ENCODE measurements around the gene PDCD6IP. TPM values are rescaled to one million over a fixed set of nuclear protein-coding genes. Genes with fewer than 3 reads are reported as not detected.

PDCD6IP gene
- total and polyA plus RNA-seq, 2 donors from 2014 or later: 47.2 to 240 TPM

GRCh38 chr3:33883951-33884561, 85.6 kb downstream of the PDCD6IP start:
- Histone ChIP-seq H3K9ac (ENCODE audit: low read length in 3 of 3) (peak overlapping the region in 1 of 3 donors; percentile 21), H3K4me3 (ENCODE audit: low read length in 3 of 3) (peak overlapping the region in 2 of 3 donors; percentile 47 to 51), H3K36me3 (ENCODE audit: control insufficient read depth in 2 of 3, insufficient read depth in 3 of 3, low read length in 3 of 3) (no peaks in the 10 kb centered on the region), H3K27ac (ENCODE audit: low read depth in 2 of 2, low read length in 2 of 2) (no peak overlapping the region), H3K27me3 (ENCODE audit: control insufficient read depth, insufficient read depth, low read length) (no peaks in the 10 kb centered on the region), H3K4me1 (ENCODE audit: control insufficient read depth in 2 of 3, insufficient read depth in 2 of 3, low read depth in 1 of 3, low read length in 3 of 3) (peaks cover 0 to 8% (median 3%) of the 10 kb centered on the region in 3 donors), H3K9me3 (ENCODE audit: control insufficient read depth in 2 of 3, insufficient read depth in 1 of 3, low read length in 3 of 3) (no peaks in the 10 kb centered on the region)
- intact Hi-C loops (cut with DNase I): loop anchor here (10.0 kb wide), 1 partner anchor 801 kb away; no protein-coding TSS in a partner anchor
- peak; percentile 40 for TF ChIP-seq CTCF (IDR thresholded peaks at IDR 0.05; ENCODE audit: borderline replicate concordance, extremely low read depth, insufficient read depth)
- DNase-seq (peak in 3 of 5 donors; percentile 58 to 68 (median 60)), FAIRE-seq (no peak)

GRCh38 chr3:33884701-33885100, 86.3 kb downstream of the PDCD6IP start:
- H3K4me1 ChIP-seq (ENCODE audit: control insufficient read depth in 2 of 3, insufficient read depth in 2 of 3, low read depth in 1 of 3, low read length in 3 of 3): peaks cover 0 to 8% (median 3%) of the 10 kb centered on the region in 3 donors
- FAIRE-seq (no peak), DNase-seq (no peak)
- no peak for TF ChIP-seq CTCF (IDR thresholded peaks at IDR 0.05; ENCODE audit: borderline replicate concordance, extremely low read depth, insufficient read depth)
- H3K27me3 ChIP-seq (ENCODE audit: control insufficient read depth, insufficient read depth, low read length): no peaks in the 10 kb centered on the region
- H3K9ac ChIP-seq (ENCODE audit: low read length in 3 of 3): no peak overlapping the region
- intact Hi-C loops (cut with DNase I): loop anchor here (10.0 kb wide), 1 partner anchor 800 kb away; no protein-coding TSS in a partner anchor
- no peak overlapping the region for H3K4me3 ChIP-seq (ENCODE audit: low read length in 3 of 3)
- no peak overlapping the region for H3K27ac ChIP-seq (ENCODE audit: low read depth in 2 of 2, low read length in 2 of 2)
- H3K36me3 ChIP-seq (ENCODE audit: control insufficient read depth in 2 of 3, insufficient read depth in 3 of 3, low read length in 3 of 3): no peaks in the 10 kb centered on the region
- no peaks in the 10 kb centered on the region for H3K9me3 ChIP-seq (ENCODE audit: control insufficient read depth in 2 of 3, insufficient read depth in 1 of 3, low read length in 3 of 3)

- Histone ChIP-seq H3K27me3 (ENCODE audit: control insufficient read depth, insufficient read depth, low read length) (no peaks in the 10 kb centered on the region), H3K36me3 (ENCODE audit: control insufficient read depth in 2 of 3, insufficient read depth in 3 of 3, low read length in 3 of 3) (no peaks in the 10 kb centered on the region), H3K4me1 (ENCODE audit: control insufficient read depth in 2 of 3, insufficient read depth in 2 of 3, low read depth in 1 of 3, low read length in 3 of 3) (peaks cover 0 to 8% (median 3%) of the 10 kb centered on the region in 3 donors), H3K4me3 (ENCODE audit: low read length in 3 of 3) (no peak overlapping the region), H3K9me3 (ENCODE audit: control insufficient read depth in 2 of 3, insufficient read depth in 1 of 3, low read length in 3 of 3) (no peaks in the 10 kb centered on the region), H3K9ac (ENCODE audit: low read length in 3 of 3) (no peak overlapping the region), H3K27ac (ENCODE audit: low read depth in 2 of 2, low read length in 2 of 2) (no peak overlapping the region)
- FAIRE-seq (no peak), DNase-seq (no peak)
- no peak for TF ChIP-seq CTCF (IDR thresholded peaks at IDR 0.05; ENCODE audit: borderline replicate concordance, extremely low read depth, insufficient read depth)
- intact Hi-C loops (cut with DNase I): loop anchor here (10.0 kb wide), 1 partner anchor 799 kb away; no protein-coding TSS in a partner anchor
Observed at GRCh38 chr3:33885496-33885895, 87.1 kb downstream of the PDCD6IP start.
